SK-N-SH (cell line): ENCODE data around the gene ATP12A. TPM values are rescaled to one million over a fixed set of nuclear protein-coding genes. Genes with fewer than 3 reads are reported as not detected.

Experiments used
- CTCF ChIA-PET: fragments of 300-600, 350-600 bp; formaldehyde crosslinking; extraction: SDS; loops from one replicate; lab custom pipeline; 2021; lab: Yijun Ruan, JAX
- POLR2A ChIA-PET: fragments of 350-600 bp; sonication (Branson Sonifier 250); formaldehyde crosslinking; extraction: SDS; loops from one replicate; lab custom pipeline; 2020; ENCODE audit warnings: antibody characterized with exemption, inconsistent platforms; lab: Yijun Ruan, JAX
- DNase-seq: peaks from one replicate; pipeline ENCODE4 v3.0.0; 2012
- H2AFZ ChIP-seq: fragments of 200-600 bp; sonication (generic); 2 replicates; pipeline ENCODE4 v1.8.1; 2016; ENCODE audit warnings: antibody characterized with exemption, mild to moderate bottlenecking, low read depth
- H3F3A ChIP-seq: fragments of 200-600 bp; sonication (generic); replicated peaks from 2 replicates; pipeline ENCODE3; 2016; ENCODE audit warnings: antibody characterized with exemption, mild to moderate bottlenecking; ENCODE audit not compliant: insufficient read depth
- H3K27ac ChIP-seq, 2 experiments: fragments of 200-500 bp in 1 of 2; fragments of 200-600 bp in 1 of 2; sonication (Bioruptor generic) in 1 of 2; sonication (generic), shearing (Covaris generic) in 1 of 2; 2 replicates each; pipeline versions ENCODE4 v1.5.1 to v1.6.1; 2014 to 2016; ENCODE audit warnings: low read depth in 2 of 2, inconsistent platforms in 1 of 2, low read length in 1 of 2, mild to moderate bottlenecking in 1 of 2, mixed read lengths in 1 of 2
- H3K27me3 ChIP-seq: fragments of 200-600 bp; sonication (generic), shearing (Covaris generic); 2 replicates; pipeline ENCODE4 v1.6.1; 2016; ENCODE audit warnings: mixed run types; ENCODE audit not compliant: insufficient read depth
- H3K36me3 ChIP-seq, 2 experiments: fragments of 200-500 bp in 1 of 2; fragments of 200-600 bp in 1 of 2; sonication (Bioruptor generic) in 1 of 2; sonication (generic) in 1 of 2; replicated peaks in 1 of 2; 2 replicates each; pipeline versions ENCODE3 to v1.5.1; 2014 to 2016; ENCODE audit warnings: low read length in 1 of 2, mild to moderate bottlenecking in 1 of 2; ENCODE audit not compliant: insufficient read depth in 2 of 2, control insufficient read depth in 1 of 2
- H3K4me1 ChIP-seq, 2 experiments: fragments of 200-500 bp in 1 of 2; fragments of 200-600 bp in 1 of 2; sonication (Bioruptor generic) in 1 of 2; sonication (generic), shearing (Covaris generic) in 1 of 2; 2 replicates each; pipeline versions ENCODE4 v1.5.1 to v1.6.1; 2014 to 2016; ENCODE audit warnings: low read depth in 1 of 2, low read length in 1 of 2, mixed run types in 1 of 2; ENCODE audit not compliant: insufficient read depth in 2 of 2, control insufficient read depth in 1 of 2
- H3K4me2 ChIP-seq: fragments of 200-600 bp; sonication (generic), shearing (Covaris generic); 2 replicates; pipeline ENCODE4 v1.6.1; 2017; ENCODE audit warnings: mixed run types
- H3K4me3 ChIP-seq, 2 experiments: fragments of 200-500 bp in 1 of 2; fragments of 200-600 bp in 1 of 2; sonication (Bioruptor generic) in 1 of 2; sonication (generic), shearing (Covaris generic) in 1 of 2; 2 replicates each; pipeline versions ENCODE4 v1.5.1 to v1.8.1; 2014 to 2016; ENCODE audit warnings: low read depth in 2 of 2, inconsistent platforms in 1 of 2, low read length in 1 of 2, mild to moderate bottlenecking in 1 of 2, mixed read lengths in 1 of 2, moderate library complexity in 1 of 2
- H3K79me2 ChIP-seq: fragments of 200-600 bp; sonication (generic); 2 replicates; pipeline ENCODE4 v1.8.1; 2017; ENCODE audit warnings: mild to moderate bottlenecking; ENCODE audit not compliant: insufficient read depth
- H3K9ac ChIP-seq: fragments of 200-600 bp; sonication (generic); 2 replicates; pipeline ENCODE4 v1.6.1; 2017; ENCODE audit warnings: mixed run types
- H3K9me2 ChIP-seq: fragments of 200-600 bp; sonication (generic); 2 replicates; pipeline ENCODE4 v1.6.1; 2017; ENCODE audit warnings: mixed run types
- H3K9me3 ChIP-seq: fragments of 200-600 bp; sonication (generic); 2 replicates; pipeline ENCODE4 v1.6.1; 2017; ENCODE audit warnings: mixed run types, mild to moderate bottlenecking, moderate library complexity
- H4K20me1 ChIP-seq: fragments of 200-600 bp; sonication (generic); 2 replicates; pipeline ENCODE4 v1.6.1; 2017; ENCODE audit warnings: mild to moderate bottlenecking, mixed run types; ENCODE audit not compliant: insufficient read depth
- CTCF ChIP-seq: fragments of 200-600 bp; sonication (generic); IDR thresholded peaks from 2 replicates; pipeline ENCODE4 v1.6.1; 2017; ENCODE audit warnings: antibody characterized with exemption, mild to moderate bottlenecking, moderate library complexity
- EP300 ChIP-seq, 2 experiments: IDR thresholded peaks; 2 replicates each; pipeline versions ENCODE4 v1.4.0 to v1.6.1; 2012; ENCODE audit warnings: borderline replicate concordance in 1 of 2, low read depth in 1 of 2, low read length in 1 of 2
- FOSL2 ChIP-seq: IDR thresholded peaks from 2 replicates; pipeline ENCODE4 v1.4.0; 2012; ENCODE audit warnings: low read depth, mild to moderate bottlenecking, moderate library complexity, borderline replicate concordance
- FOXJ3 ChIP-seq: sonication (generic); formaldehyde crosslinking; IDR thresholded peaks from 2 replicates; pipeline ENCODE4 v1.5.1; 2020; ENCODE audit warnings: mild to moderate bottlenecking, missing genetic modification reagents
- IRF3 ChIP-seq: fragments of 150-350 bp; IDR thresholded peaks from 2 replicates; pipeline ENCODE4 v1.6.1; 2016; ENCODE audit warnings: mild to moderate bottlenecking, low read depth, low read length
- JUND ChIP-seq: IDR thresholded peaks from 2 replicates; pipeline ENCODE4 v1.4.0; 2012
- NRF1 ChIP-seq: IDR thresholded peaks from 2 replicates; pipeline ENCODE4 v1.6.1; 2012; ENCODE audit warnings: low read depth, mild to moderate bottlenecking, low read length
- POLR2AphosphoS5 ChIP-seq: IDR thresholded peaks from 2 replicates; pipeline ENCODE4 v1.6.1; 2012; ENCODE audit warnings: low read depth, low read length
- RAD21 ChIP-seq: IDR thresholded peaks from 2 replicates; pipeline ENCODE4 v1.6.1; 2012; ENCODE audit warnings: mild to moderate bottlenecking, low read length
- RFX5 ChIP-seq: IDR thresholded peaks from 2 replicates; pipeline ENCODE4 v1.6.1; 2012; ENCODE audit warnings: mild to moderate bottlenecking, improper control_type of control experiment, low read length
- RXRA ChIP-seq: IDR thresholded peaks from 2 replicates; pipeline ENCODE4 v1.4.0; 2012; ENCODE audit warnings: low read depth, mild to moderate bottlenecking, borderline replicate concordance
- SMC3 ChIP-seq: IDR thresholded peaks from 2 replicates; pipeline ENCODE4 v1.6.1; 2012; ENCODE audit warnings: low read depth, low read length, improper control_type of control experiment
- TCF12 ChIP-seq: IDR thresholded peaks from 2 replicates; pipeline ENCODE4 v1.4.0; 2012
- TEAD4 ChIP-seq: IDR thresholded peaks from 2 replicates; pipeline ENCODE4 v1.4.0; 2012; ENCODE audit warnings: mild to moderate bottlenecking, borderline replicate concordance; ENCODE audit not compliant: insufficient read depth
- USF1 ChIP-seq: IDR thresholded peaks from 2 replicates; pipeline ENCODE4 v1.4.0; 2012; ENCODE audit warnings: low read depth, borderline replicate concordance
- USF2 ChIP-seq: fragments of 150-350 bp; IDR thresholded peaks from 2 replicates; pipeline ENCODE4 v1.6.1; 2017; ENCODE audit warnings: antibody characterized with exemption, low read length, low read depth, borderline replicate concordance
- WGBS: methylation state at CpG from one replicate; pipeline ENCODE4 v1.1.6; 2017; ENCODE audit warnings: low lambda C conversion rate; 5-methylcytosine and 5-hydroxymethylcytosine counted together
- polyA plus RNA-seq, 3 experiments: library from polyadenylated mRNA; depleted of rRNA; stranded (reverse); fragments of >200 nt; gene quantifications; 2 replicates each; pipeline ENCODE4 v1.2.3, GENCODE V29; 2012

The ATP12A gene
- polyA plus RNA-seq (2012; rRNA removed), result not detected in 2 replicates
- polyA plus RNA-seq (2012; cell fraction: cytosol; rRNA removed), result not detected in 2 replicates
- polyA plus RNA-seq (2012; cell fraction: nucleus; rRNA removed), result not detected in 2 replicates

GRCh38 chr13:24680258-24680920, at the start of gene ATP12A:
Gene ATP12A (plus strand): TSS chr13:24680408. CDS start chr13:24680744, 336 bp downstream.
- H3K27ac ChIP-seq, result no peak within 1 kb of the TSS
- peak; percentile 59 for DNase-seq
- H3F3A ChIP-seq, result no peaks in the 10 kb centered on the region
- no peaks in the 10 kb centered on the region for H3K36me3 ChIP-seq
- H3K79me2 ChIP-seq, result no peaks in the 10 kb centered on the region
- H3K9ac ChIP-seq, result no peak within 1 kb of the TSS
- H4K20me1 ChIP-seq, result no peaks in the 10 kb centered on the region
- ChIA-PET POLR2A (no interaction called here), CTCF (interaction anchor here (1.0 kb wide), 1 partner anchor 13 kb away, joined by 3 read pairs; no protein-coding TSS in a partner anchor)
- peak within 1 kb of the TSS in 1 of 2 experiments; percentile 34; a peak in 2 of 4 replicates for H3K4me3 ChIP-seq
- peaks cover 40% of the 10 kb centered on the region for H3K27me3 ChIP-seq
- no peaks in the 10 kb centered on the region for H3K9me3 ChIP-seq
- peak within 1 kb of the TSS; percentile 24; the same call in 1 of the 2 replicates for H3K4me2 ChIP-seq
- peaks cover 0 to 3% of the 10 kb centered on the region in 2 experiments; a peak in 2 of 4 replicates for H3K4me1 ChIP-seq
- WGBS, result 5% methylated on average over 52 of the region's 75 CpGs
- no peak within 1 kb of the TSS for H2AFZ ChIP-seq
- TF ChIP-seq FOXJ3 (CRISPR knock-in tag) (no peak), USF1 (no peak), EP300 (IDR thresholded peaks at IDR 0.05; ENCODE audit: borderline replicate concordance in 1 of 2, low read depth in 1 of 2, low read length in 1 of 2) (no peak), SMC3 (no peak), FOSL2 (no peak), JUND (no peak), TEAD4 (no peak), USF2 (no peak), RXRA (no peak), IRF3 (no peak)
- no peaks in the 10 kb centered on the region for H3K9me2 ChIP-seq

- Histone ChIP-seq H3K9me2 (no peaks in the 10 kb centered on the region), H3K4me1 (no peaks in the 10 kb centered on the region), H3K27ac (no peak overlapping the region), H3K9me3 (no peaks in the 10 kb centered on the region), H3K27me3 (no peaks in the 10 kb centered on the region; the same call in 1 of the 2 replicates), H3K4me3 (no peak overlapping the region), H3F3A (no peaks in the 10 kb centered on the region), H2AFZ (no peak overlapping the region; the same call in 1 of the 2 replicates), H3K79me2 (no peaks in the 10 kb centered on the region), H3K9ac (no peak overlapping the region), H3K4me2 (no peak overlapping the region), H3K36me3 (no peaks in the 10 kb centered on the region), H4K20me1 (no peaks in the 10 kb centered on the region)
- 25% methylated on average over 13 of the region's 13 CpGs for WGBS
- POLR2A ChIA-PET, result no interaction called here
- CTCF ChIA-PET, result no interaction called here
- DNase-seq, result no peak
- TF ChIP-seq SMC3, result no peak
- TF ChIP-seq CTCF, result no peak
- TF ChIP-seq RFX5, result no peak
- TF ChIP-seq RAD21, result no peak
- no peak for TF ChIP-seq NRF1
- TF ChIP-seq EP300 (IDR thresholded peaks at IDR 0.05; ENCODE audit: borderline replicate concordance in 1 of 2, low read depth in 1 of 2, low read length in 1 of 2), result no peak
- TF ChIP-seq FOSL2, result no peak
- no peak for TF ChIP-seq TCF12
- TF ChIP-seq IRF3, result no peak
- no peak for TF ChIP-seq POLR2AphosphoS5
Measured at GRCh38 chr13:24630851-24631620, 49.2 kb upstream of the ATP12A start.
